Ovary (tissue), 3 donors: ENCODE results near the gene HSPB1.

ENCODE experiments used
- CTCF ChIP-seq, 3 donors: fragments of 450-650 bp in 2 of 3; fragments of 200-600 bp in 1 of 3; IDR thresholded peaks; one replicate each; pipeline versions ENCODE4 v1.5.1 to v1.8.0; 2016 to 2022; ENCODE audit warnings: antibody characterized with exemption in 3 of 3, mild to moderate bottlenecking in 1 of 3
- EP300 ChIP-seq: sonication (generic); formaldehyde crosslinking; IDR thresholded peaks from one replicate; pipeline ENCODE4 v1.6.1; 2017; ENCODE audit warnings: antibody characterized with exemption
- donor health status: DM: no; HTN: no; CAD: no.

DNA sequence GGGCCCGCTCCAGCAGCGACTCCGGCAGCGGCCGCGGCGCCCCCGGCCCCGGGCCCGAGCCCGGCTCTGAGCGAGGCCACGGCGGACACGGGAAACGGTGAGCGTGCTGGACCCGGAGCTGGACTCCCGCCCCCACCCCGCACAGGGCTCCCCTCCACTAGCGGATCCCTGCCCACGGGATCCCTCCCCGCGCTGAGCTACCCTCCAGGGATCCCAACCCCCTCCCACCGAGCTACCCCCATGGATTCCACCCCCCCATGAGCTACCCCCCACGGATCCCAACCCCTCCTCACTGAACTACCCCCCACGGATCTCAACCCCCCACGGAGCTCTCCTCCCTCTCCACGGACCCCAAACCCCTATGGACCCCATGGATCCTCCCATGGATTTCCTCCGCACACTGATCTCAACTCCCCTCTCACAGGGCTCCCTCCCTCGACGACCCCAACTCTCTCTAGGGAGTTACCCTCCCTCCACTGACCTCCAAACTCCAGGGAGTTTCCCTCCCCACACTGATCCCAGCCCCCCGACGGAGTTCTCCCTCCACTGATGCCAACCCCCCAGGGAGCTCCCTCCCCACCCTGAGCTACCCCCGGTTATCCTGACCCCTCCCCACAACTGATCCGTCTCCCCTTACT is 20.6 kb upstream of the HSPB1 start:
- no peak for TF ChIP-seq CTCF (IDR thresholded peaks at IDR 0.05)
- TF ChIP-seq EP300, result no peak
